Measurements from ENCODE around the gene SLC9C1.

Gene SLC9C1

DNA sequence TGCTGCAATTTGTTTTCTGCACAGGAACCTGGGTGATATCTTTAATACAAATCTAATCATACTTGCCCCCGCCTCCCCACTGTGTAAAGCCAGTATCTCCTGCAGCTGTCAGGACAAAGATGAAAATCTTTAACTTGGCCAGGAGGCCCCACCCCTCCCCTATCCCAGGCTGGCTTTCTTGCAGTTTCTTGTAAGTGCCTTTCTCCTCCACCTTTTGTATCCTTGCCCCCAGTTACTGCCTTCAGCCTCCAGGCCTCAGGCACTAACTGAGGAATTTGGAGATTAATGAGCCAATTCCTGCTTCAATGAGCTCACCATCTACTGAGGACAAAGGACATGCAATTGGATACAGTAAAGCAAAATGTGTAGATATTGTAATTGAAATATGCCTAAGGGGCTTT is 167.5 kb downstream of the SLC9C1 start:
- Histone ChIP-seq H3K4me1 (ENCODE audit: insufficient read depth, low read length, severe bottlenecking) (peaks cover 92% of the 10 kb centered on the region), H3K9ac (ENCODE audit: low read length) (peak overlapping the region; percentile 46)

GRCh38 chr3:112124907-112125607 is 169.0 kb downstream of the SLC9C1 start:
- Histone ChIP-seq H3K4me1 (ENCODE audit: insufficient read depth, low read length, severe bottlenecking) (peaks cover 98% of the 10 kb centered on the region), H3K4me3 (ENCODE audit: low read depth, low read length, poor library complexity, severe bottlenecking) (peak overlapping the region; percentile 42), H3K4me2 (ENCODE audit: low read length) (peak overlapping the region; percentile 90)

More for the DNA sequence above, 167.5 kb downstream of the SLC9C1 start:
- H3K79me2 ChIP-seq (ENCODE audit: insufficient read depth, low read length), result peaks cover 33% of the 10 kb centered on the region
- H4K20me1 ChIP-seq (ENCODE audit: insufficient read depth, low read length), result no peaks in the 10 kb centered on the region
- H2AFZ ChIP-seq (ENCODE audit: low read length), result no peak overlapping the region
- H3K9me3 ChIP-seq (ENCODE audit: low read length), result no peaks in the 10 kb centered on the region
- peak overlapping the region; percentile 94 for H3K27ac ChIP-seq (ENCODE audit: low read depth, low read length, poor library complexity, severe bottlenecking)
- H3K27me3 ChIP-seq (ENCODE audit: insufficient read depth, low read length), result no peaks in the 10 kb centered on the region
- H3K36me3 ChIP-seq (ENCODE audit: insufficient read depth, low read length), result peaks cover 88% of the 10 kb centered on the region
- peak overlapping the region; percentile 90 for H3K4me2 ChIP-seq (ENCODE audit: low read length)
- no peaks in the 10 kb centered on the region for H3K9me2 ChIP-seq (ENCODE audit: low read depth, low read length)
- H3F3A ChIP-seq (ENCODE audit: insufficient read depth, low read length), result peaks cover 17% of the 10 kb centered on the region
- TF ChIP-seq CTCF (IDR thresholded peaks at IDR 0.05; ENCODE audit: low read length) (no peak), EZH2 (IDR thresholded peaks at IDR 0.05; ENCODE audit: borderline replicate concordance, low read length) (no peak)
- peak overlapping the region; percentile 42 for H3K4me3 ChIP-seq (ENCODE audit: low read depth, low read length, poor library complexity, severe bottlenecking)

DNA sequence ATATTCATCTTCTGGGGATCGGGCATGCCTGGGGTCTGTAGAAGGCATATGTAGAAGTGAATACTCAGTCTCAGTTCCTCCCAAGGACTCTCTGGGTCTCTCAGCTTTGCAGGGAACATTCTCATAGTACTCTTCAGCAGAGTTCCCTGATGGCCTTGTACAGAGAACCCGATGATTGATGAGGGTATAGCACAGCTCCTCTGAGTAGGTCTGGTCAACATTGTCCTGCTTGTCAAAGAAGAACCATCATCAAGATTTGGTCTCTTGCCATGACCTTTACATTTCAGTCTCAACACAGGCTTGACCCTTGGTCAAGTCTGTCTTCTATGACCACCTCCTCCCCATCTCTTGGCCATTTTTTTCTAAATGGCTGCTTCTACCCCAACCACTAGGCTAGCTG is 170.5 kb downstream of the SLC9C1 start:
- Histone ChIP-seq H3K4me1 (ENCODE audit: insufficient read depth, low read length, severe bottlenecking) (peaks cover 98% of the 10 kb centered on the region), H3K36me3 (ENCODE audit: insufficient read depth, low read length) (peaks cover 76% of the 10 kb centered on the region), H3K9ac (ENCODE audit: low read length) (no peak overlapping the region), H3K4me2 (ENCODE audit: low read length) (no peak overlapping the region; the same call in 1 of the 2 replicates), H3K27ac (ENCODE audit: low read depth, low read length, poor library complexity, severe bottlenecking) (peak overlapping the region; percentile 99), H4K20me1 (ENCODE audit: insufficient read depth, low read length) (no peaks in the 10 kb centered on the region), H3K9me2 (ENCODE audit: low read depth, low read length) (no peaks in the 10 kb centered on the region), H3F3A (ENCODE audit: insufficient read depth, low read length) (peaks cover 7% of the 10 kb centered on the region; the same call in 1 of the 2 replicates), H3K4me3 (ENCODE audit: low read depth, low read length, poor library complexity, severe bottlenecking) (no peak overlapping the region), H3K27me3 (ENCODE audit: insufficient read depth, low read length) (no peaks in the 10 kb centered on the region), H3K9me3 (ENCODE audit: low read length) (no peaks in the 10 kb centered on the region), H3K79me2 (ENCODE audit: insufficient read depth, low read length) (peaks cover 21% of the 10 kb centered on the region; the same call in 1 of the 2 replicates), H2AFZ (ENCODE audit: low read length) (no peak overlapping the region)
- no peak for TF ChIP-seq EZH2 (IDR thresholded peaks at IDR 0.05; ENCODE audit: borderline replicate concordance, low read length)
- TF ChIP-seq CTCF (IDR thresholded peaks at IDR 0.05; ENCODE audit: low read length), result no peak

More at GRCh38 chr3:112124907-112125607, 169.0 kb downstream of the SLC9C1 start:
- H2AFZ ChIP-seq (ENCODE audit: low read length), result no peak overlapping the region
- H3K36me3 ChIP-seq (ENCODE audit: insufficient read depth, low read length), result peaks cover 81% of the 10 kb centered on the region
- no peaks in the 10 kb centered on the region for H3K27me3 ChIP-seq (ENCODE audit: insufficient read depth, low read length)
- H3K9me3 ChIP-seq (ENCODE audit: low read length), result no peaks in the 10 kb centered on the region
- peaks cover 23% of the 10 kb centered on the region; the same call in 1 of the 2 replicates for H3K79me2 ChIP-seq (ENCODE audit: insufficient read depth, low read length)
- H3K9me2 ChIP-seq (ENCODE audit: low read depth, low read length), result no peaks in the 10 kb centered on the region
- TF ChIP-seq EZH2 (IDR thresholded peaks at IDR 0.05; ENCODE audit: borderline replicate concordance, low read length) (no peak), CTCF (IDR thresholded peaks at IDR 0.05; ENCODE audit: low read length) (no peak)
- H3K27ac ChIP-seq (ENCODE audit: low read depth, low read length, poor library complexity, severe bottlenecking), result peak overlapping the region; percentile 94
- H3K9ac ChIP-seq (ENCODE audit: low read length), result peak overlapping the region; percentile 46
- H3F3A ChIP-seq (ENCODE audit: insufficient read depth, low read length), result peaks cover 11% of the 10 kb centered on the region
- H4K20me1 ChIP-seq (ENCODE audit: insufficient read depth, low read length), result no peaks in the 10 kb centered on the region

Data from OCI-LY1 (cell line).